SU-DHL-6 (cell line): ENCODE measurements around the gene SPC25.

Experiments
- H2AFZ ChIP-seq: fragments of 200-600 bp; sonication (generic); 2 replicates; pipeline ENCODE4 v1.6.1; 2014; ENCODE audit warnings: low read depth, mild to moderate bottlenecking, moderate library complexity, mixed read lengths, antibody characterized with exemption, low read length; ENCODE audit not compliant: severe bottlenecking
- H3F3A ChIP-seq: fragments of 200-600 bp; shearing (Covaris generic); 2 replicates; pipeline ENCODE4 v1.6.0; 2016; ENCODE audit warnings: antibody characterized with exemption, mild to moderate bottlenecking; ENCODE audit not compliant: insufficient read depth
- H3K27ac ChIP-seq: fragments of 200-600 bp; sonication (generic); 2 replicates; pipeline ENCODE4 v1.5.1; 2016; ENCODE audit warnings: low read depth, mild to moderate bottlenecking, low read length, moderate library complexity, mixed read lengths
- H3K27me3 ChIP-seq: fragments of 200-600 bp; sonication (generic), shearing (Covaris generic); 2 replicates; pipeline ENCODE4 v1.6.0; 2014; ENCODE audit warnings: mild to moderate bottlenecking, low read length
- H3K36me3 ChIP-seq: fragments of 200-600 bp; sonication (generic); 2 replicates; pipeline ENCODE4 v1.6.1; 2014; ENCODE audit warnings: mild to moderate bottlenecking, low read length, mixed read lengths
- H3K4me2 ChIP-seq: fragments of 300-600, 200-600 bp; shearing (Covaris generic), sonication (generic); 2 replicates; pipeline ENCODE4 v1.6.0; 2014; ENCODE audit warnings: low read length, low read depth, mild to moderate bottlenecking; ENCODE audit not compliant: poor library complexity, severe bottlenecking
- H3K4me3 ChIP-seq: fragments of 200-600 bp; sonication (generic); 2 replicates; pipeline ENCODE4 v1.5.1; 2014; ENCODE audit warnings: antibody characterized with exemption, low read length, mild to moderate bottlenecking, mixed read lengths; ENCODE audit not compliant: insufficient read depth, poor library complexity, severe bottlenecking
- H3K79me2 ChIP-seq: fragments of 200-600 bp; sonication (generic); 2 replicates; pipeline ENCODE4 v1.6.1; 2014; ENCODE audit warnings: mild to moderate bottlenecking, low read length, moderate library complexity; ENCODE audit not compliant: insufficient read depth
- H3K9ac ChIP-seq: fragments of 200-600 bp; sonication (generic); 2 replicates; pipeline ENCODE4 v1.7.0; 2014; ENCODE audit warnings: mild to moderate bottlenecking, low read length
- H3K9me2 ChIP-seq: fragments of 200-600 bp; sonication (generic); replicated peaks from 2 replicates; pipeline ENCODE4 v1.6.1; 2014; ENCODE audit warnings: low read length; ENCODE audit not compliant: insufficient read depth
- H3K9me3 ChIP-seq: fragments of 200-600 bp; sonication (generic); 2 replicates; pipeline ENCODE4 v1.6.1; 2014; ENCODE audit warnings: low read length, mixed read lengths; ENCODE audit not compliant: insufficient read depth
- H4K20me1 ChIP-seq: fragments of 200-600 bp; sonication (generic); 2 replicates; pipeline ENCODE4 v1.6.1; 2014; ENCODE audit warnings: low read depth, mild to moderate bottlenecking, antibody characterized with exemption, low read length, moderate library complexity, mixed read lengths
- CTCF ChIP-seq: fragments of 200-600 bp; sonication (generic); IDR thresholded peaks from one replicate; pipeline ENCODE4 v1.5.1; 2017; ENCODE audit warnings: antibody characterized with exemption, mild to moderate bottlenecking, low read length, moderate library complexity; ENCODE audit not compliant: insufficient read depth, poor library complexity, severe bottlenecking
- EZH2phosphoT487 ChIP-seq: fragments of 200-600 bp; sonication (generic), shearing (Covaris generic); conservative IDR thresholded peaks from 2 replicates; pipeline ENCODE4 v1.6.1; 2018; ENCODE audit warnings: mild to moderate bottlenecking, antibody characterized with exemption, low read length, moderate library complexity, mixed read lengths

The SPC25 gene

GRCh38 chr2:168895771-168896170, 5.5 kb upstream of the SPC25 start:
- H4K20me1 ChIP-seq: no peaks in the 10 kb centered on the region
- no peak for TF ChIP-seq CTCF
- H3K27me3 ChIP-seq: no peaks in the 10 kb centered on the region
- H3K27ac ChIP-seq: no peak overlapping the region
- no peaks in the 10 kb centered on the region for H3K79me2 ChIP-seq
- no peaks in the 10 kb centered on the region for H3F3A ChIP-seq
- H3K9me2 ChIP-seq: no peaks in the 10 kb centered on the region
- no peaks in the 10 kb centered on the region for H3K9me3 ChIP-seq
- no peak overlapping the region for H3K4me3 ChIP-seq
- H2AFZ ChIP-seq: no peak overlapping the region
- H3K36me3 ChIP-seq: no peaks in the 10 kb centered on the region
- no peak overlapping the region for H3K9ac ChIP-seq
- no peak overlapping the region for H3K4me2 ChIP-seq

- Histone ChIP-seq H3K27me3 (no peaks in the 10 kb centered on the region), H3K79me2 (peaks cover 5% of the 10 kb centered on the region), H3K4me2 (no peak overlapping the region), H3K9me2 (no peaks in the 10 kb centered on the region), H3K27ac (no peak overlapping the region), H2AFZ (no peak overlapping the region), H4K20me1 (no peaks in the 10 kb centered on the region), H3K9me3 (no peaks in the 10 kb centered on the region), H3K9ac (no peak overlapping the region), H3F3A (no peaks in the 10 kb centered on the region), H3K4me3 (no peak overlapping the region), H3K36me3 (no peaks in the 10 kb centered on the region)
- TF ChIP-seq EZH2phosphoT487: no peak
Observed at GRCh38 chr2:168894720-168895119, 4.5 kb upstream of the SPC25 start.

- Histone ChIP-seq H2AFZ (no peak overlapping the region), H3K9me3 (no peaks in the 10 kb centered on the region), H3F3A (no peaks in the 10 kb centered on the region), H3K79me2 (peaks cover 11% of the 10 kb centered on the region), H3K4me3 (no peak overlapping the region), H4K20me1 (no peaks in the 10 kb centered on the region), H3K27me3 (no peaks in the 10 kb centered on the region), H3K27ac (no peak overlapping the region), H3K4me2 (no peak overlapping the region), H3K9me2 (no peaks in the 10 kb centered on the region), H3K9ac (no peak overlapping the region), H3K36me3 (no peaks in the 10 kb centered on the region; the same call in 1 of the 2 replicates)
- no peak for TF ChIP-seq EZH2phosphoT487
- TF ChIP-seq CTCF: no peak
Observed at GRCh38 chr2:168894101-168894500, 3.9 kb upstream of the SPC25 start.

- Histone ChIP-seq H3K27ac (no peak overlapping the region), H3K36me3 (peaks cover 4% of the 10 kb centered on the region; the same call in 1 of the 2 replicates), H2AFZ (no peak overlapping the region), H3K4me2 (no peak overlapping the region), H3K9me3 (no peaks in the 10 kb centered on the region), H3K79me2 (peaks cover 20% of the 10 kb centered on the region), H3K9ac (no peak overlapping the region), H3F3A (no peaks in the 10 kb centered on the region), H3K9me2 (no peaks in the 10 kb centered on the region), H3K4me3 (no peak overlapping the region), H4K20me1 (no peaks in the 10 kb centered on the region), H3K27me3 (no peaks in the 10 kb centered on the region)
- no peak for TF ChIP-seq CTCF
- TF ChIP-seq EZH2phosphoT487: no peak
Observed at GRCh38 chr2:168892327-168892726, 2.1 kb upstream of the SPC25 start.
